HepG2 (cell line): ENCODE results near the gene SKI. TPM values are rescaled to one million over a fixed set of nuclear protein-coding genes. Genes with fewer than 3 reads are reported as not detected.

ENCODE experiments used
- AGO1 ChIP-seq: fragments of 200-400 bp; formaldehyde crosslinking; IDR thresholded peaks from 2 replicates; pipeline ENCODE4 v1.6.1; 2017; ENCODE audit warnings: mild to moderate bottlenecking, low read depth, low read length, moderate library complexity; ENCODE audit not compliant: poor library complexity, severe bottlenecking
- ATF2 ChIP-seq: sonication (generic); formaldehyde crosslinking; IDR thresholded peaks from 2 replicates; pipeline ENCODE4 v1.4.0; 2020; ENCODE audit warnings: missing genetic modification reagents
- BATF2 ChIP-seq: sonication (generic); formaldehyde crosslinking; IDR thresholded peaks from 2 replicates; pipeline ENCODE4 v1.8.0; 2022; ENCODE audit warnings: mild to moderate bottlenecking, missing genetic modification reagents, moderate library complexity
- FOXK1 ChIP-seq: sonication (generic); formaldehyde crosslinking; IDR thresholded peaks from 2 replicates; pipeline ENCODE4 v1.4.0; 2020; ENCODE audit warnings: low read depth, missing genetic modification reagents, borderline replicate concordance
- IRF2 ChIP-seq: IDR thresholded peaks from 2 replicates; pipeline ENCODE4 v1.6.1; 2018; ENCODE audit warnings: missing genetic modification reagents, missing compliant biosample characterization
- MTA1 ChIP-seq: sonication (generic); formaldehyde crosslinking; IDR thresholded peaks from 2 replicates; pipeline ENCODE4 v1.4.0; 2020; ENCODE audit warnings: missing genetic modification reagents, mild to moderate bottlenecking, borderline replicate concordance
- NKX3-1 ChIP-seq: sonication (generic); formaldehyde crosslinking; IDR thresholded peaks from 2 replicates; pipeline ENCODE4 v1.5.0; 2020; ENCODE audit warnings: missing genetic modification reagents
- NR2F2 ChIP-seq: IDR thresholded peaks from 2 replicates; pipeline ENCODE4 v1.6.1; 2012; ENCODE audit warnings: low read depth, inconsistent platforms, borderline replicate concordance
- PATZ1 ChIP-seq: sonication (generic); formaldehyde crosslinking; IDR thresholded peaks from 2 replicates; pipeline ENCODE4 v1.4.0; 2020; ENCODE audit warnings: missing genetic modification reagents
- PHF21A ChIP-seq: sonication (generic); formaldehyde crosslinking; IDR thresholded peaks from 2 replicates; pipeline ENCODE4 v1.5.0; 2020; ENCODE audit warnings: mild to moderate bottlenecking, missing genetic modification reagents
- POLR2G ChIP-seq: fragments of 200-400 bp; formaldehyde crosslinking; IDR thresholded peaks from 2 replicates; pipeline ENCODE4 v1.6.1; 2018; ENCODE audit warnings: mild to moderate bottlenecking, low read depth, low read length, moderate library complexity
- RBM39 ChIP-seq: fragments of 200-400 bp; formaldehyde crosslinking; IDR thresholded peaks from one replicate; pipeline ENCODE4 v1.6.1; 2018; ENCODE audit warnings: antibody characterized with exemption, mild to moderate bottlenecking, low read depth, low read length; ENCODE audit not compliant: poor library complexity, severe bottlenecking
- SSRP1 ChIP-seq: IDR thresholded peaks from 2 replicates; pipeline ENCODE4 v1.6.1; 2016; ENCODE audit warnings: control low read depth
- STAT6 ChIP-seq: sonication (generic); formaldehyde crosslinking; IDR thresholded peaks from 2 replicates; pipeline ENCODE4 v1.4.0; 2020; ENCODE audit warnings: missing genetic modification reagents, mild to moderate bottlenecking, borderline replicate concordance
- ZHX1 ChIP-seq: sonication (generic); formaldehyde crosslinking; IDR thresholded peaks from 2 replicates; pipeline ENCODE4 v1.8.1; 2022; ENCODE audit warnings: low read depth, mild to moderate bottlenecking, missing genetic modification reagents
- ZNF552 ChIP-seq: sonication (generic); formaldehyde crosslinking; IDR thresholded peaks from 2 replicates; pipeline ENCODE4 v1.9.0; 2022; ENCODE audit warnings: missing genetic modification reagents, mild to moderate bottlenecking, borderline replicate concordance
- polyA plus RNA-seq, 8 experiments: library from polyadenylated mRNA; depleted of rRNA in 3 of 8; stranded (reverse) in 7 of 8; unstranded in 1 of 8; fragments of >200 nt; fragmentation: Illumina TruSeq in 4 of 8; extraction: Trizol in 4 of 8; gene quantifications; 2 replicates each; pipeline versions ENCODE4 v1.2.1 to v1.2.3, GENCODE V29; 2011 to 2016; ENCODE audit warnings: low read depth in 4 of 8, missing spikeins in 1 of 8, mixed read lengths in 1 of 8; ENCODE audit not compliant: insufficient read depth in 1 of 8
- total RNA-seq, 5 experiments: library from RNA; depleted of rRNA; stranded (reverse); fragments of >200 nt; fragmentation: Illumina TruSeq; extraction: Trizol; gene quantifications; 2 replicates each; pipeline ENCODE4 v1.2.3, GENCODE V29; 2016; ENCODE audit warnings: low read depth in 1 of 5

The SKI gene
- total and polyA plus RNA-seq, 2 of the 13 experiments (the other 11 are each of a cell fraction or from before 2014, with no cell fraction given) = 4.7 to 6.9 TPM

- TF ChIP-seq ZHX1 (CRISPR knock-in tag) (no peak), BATF2 (CRISPR knock-in tag) (no peak), NKX3-1 (peak; percentile 64; the same call in 1 of the 2 replicates), RBM39 (peak; percentile 77), MTA1 (CRISPR knock-in tag) (peak; percentile 83; the same call in 1 of the 2 replicates), IRF2 (CRISPR knock-in tag) (no peak; the same call in 1 of the 2 replicates), POLR2G (peak; percentile 63), NR2F2 (peak; percentile 8; the same call in 1 of the 2 replicates), SSRP1 (CRISPR knock-in tag) (0 out of 2 replicates have a peak, but pooled peaks have one; percentile 44), FOXK1 (peak; percentile 63; the same call in 1 of the 2 replicates), PHF21A (CRISPR knock-in tag) (peak; percentile 82), STAT6 (no peak; the same call in 1 of the 2 replicates), ZNF552 (CRISPR knock-in tag) (no peak), ATF2 (CRISPR knock-in tag) (peak; percentile 37; the same call in 1 of the 2 replicates), PATZ1 (peak; percentile 84), AGO1 (peak; percentile 62)
These were observed 33.0 kb upstream of the SKI start (continued) for GRCh38 chr1:2194898-2195673.
